ENCODE results near the gene DGAT2. TPM values are rescaled to one million over a fixed set of nuclear protein-coding genes. Genes with fewer than 3 reads are reported as not detected.

DGAT2 gene
- total RNA-seq, 1 donor from 2014 or later, result 0.13 TPM

DNA sequence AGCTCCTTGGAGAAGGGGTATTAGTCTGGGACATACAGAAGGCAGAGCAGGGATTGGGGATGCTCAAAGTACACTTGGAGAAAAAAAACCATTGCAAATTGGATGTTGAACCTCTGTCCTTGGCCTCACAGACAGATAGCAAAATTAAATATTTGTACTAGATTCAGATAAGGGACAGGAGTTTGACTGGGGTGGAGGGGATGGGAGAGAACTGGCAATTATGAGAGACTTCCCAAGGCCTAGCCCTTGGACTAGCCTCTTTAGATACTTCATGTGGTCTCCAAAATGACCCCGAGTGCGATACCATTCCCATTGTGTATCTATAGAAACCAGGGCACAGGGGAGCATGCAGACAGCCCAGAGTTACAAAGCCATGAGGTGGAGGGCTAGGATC is 15.5 kb downstream of the DGAT2 start:
- TF ChIP-seq, protein P1, sequence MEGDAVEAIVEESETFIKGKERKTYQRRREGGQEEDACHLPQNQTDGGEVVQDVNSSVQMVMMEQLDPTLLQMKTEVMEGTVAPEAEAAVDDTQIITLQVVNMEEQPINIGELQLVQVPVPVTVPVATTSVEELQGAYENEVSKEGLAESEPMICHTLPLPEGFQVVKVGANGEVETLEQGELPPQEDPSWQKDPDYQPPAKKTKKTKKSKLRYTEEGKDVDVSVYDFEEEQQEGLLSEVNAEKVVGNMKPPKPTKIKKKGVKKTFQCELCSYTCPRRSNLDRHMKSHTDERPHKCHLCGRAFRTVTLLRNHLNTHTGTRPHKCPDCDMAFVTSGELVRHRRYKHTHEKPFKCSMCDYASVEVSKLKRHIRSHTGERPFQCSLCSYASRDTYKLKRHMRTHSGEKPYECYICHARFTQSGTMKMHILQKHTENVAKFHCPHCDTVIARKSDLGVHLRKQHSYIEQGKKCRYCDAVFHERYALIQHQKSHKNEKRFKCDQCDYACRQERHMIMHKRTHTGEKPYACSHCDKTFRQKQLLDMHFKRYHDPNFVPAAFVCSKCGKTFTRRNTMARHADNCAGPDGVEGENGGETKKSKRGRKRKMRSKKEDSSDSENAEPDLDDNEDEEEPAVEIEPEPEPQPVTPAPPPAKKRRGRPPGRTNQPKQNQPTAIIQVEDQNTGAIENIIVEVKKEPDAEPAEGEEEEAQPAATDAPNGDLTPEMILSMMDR (IDR thresholded peaks at IDR 0.05), result no peak
- H3K9me3 Mint-ChIP-seq (ENCODE audit: unreplicated experiment), result no peaks in the 10 kb centered on the region
- H3K4me3 Mint-ChIP-seq (ENCODE audit: unreplicated experiment), result no peak overlapping the region
- no peaks in the 10 kb centered on the region for H3K4me1 Mint-ChIP-seq (ENCODE audit: unreplicated experiment)
- no peaks in the 10 kb centered on the region for H3K36me3 Mint-ChIP-seq (ENCODE audit: unreplicated experiment)
- DNase-seq (ENCODE audit: extremely low spot score, unreplicated experiment), result no peak
- no peak overlapping the region for H3K27ac Mint-ChIP-seq (ENCODE audit: unreplicated experiment)
- no peaks in the 10 kb centered on the region for H3K27me3 Mint-ChIP-seq (ENCODE audit: unreplicated experiment)

- Mint-ChIP-seq H3K27me3 (ENCODE audit: unreplicated experiment) (no peaks in the 10 kb centered on the region), H3K27ac (ENCODE audit: unreplicated experiment) (no peak overlapping the region), H3K4me3 (ENCODE audit: unreplicated experiment) (no peak overlapping the region), H3K36me3 (ENCODE audit: unreplicated experiment) (no peaks in the 10 kb centered on the region), H3K9me3 (ENCODE audit: unreplicated experiment) (no peaks in the 10 kb centered on the region), H3K4me1 (ENCODE audit: unreplicated experiment) (no peaks in the 10 kb centered on the region)
- TF ChIP-seq, protein P1 (IDR thresholded peaks at IDR 0.05), result no peak
- DNase-seq (ENCODE audit: extremely low spot score, unreplicated experiment), result no peak
These were observed 15.9 kb downstream of the DGAT2 start for GRCh38 chr11:75784506-75784905.

GRCh38 chr11:75785187-75785586 is 16.6 kb downstream of the DGAT2 start:
- H3K4me3 Mint-ChIP-seq (ENCODE audit: unreplicated experiment), result no peak overlapping the region
- H3K4me1 Mint-ChIP-seq (ENCODE audit: unreplicated experiment), result no peaks in the 10 kb centered on the region
- no peaks in the 10 kb centered on the region for H3K9me3 Mint-ChIP-seq (ENCODE audit: unreplicated experiment)
- no peaks in the 10 kb centered on the region for H3K36me3 Mint-ChIP-seq (ENCODE audit: unreplicated experiment)
- TF ChIP-seq, protein P1 (IDR thresholded peaks at IDR 0.05), result no peak
- H3K27ac Mint-ChIP-seq (ENCODE audit: unreplicated experiment), result no peak overlapping the region
- no peaks in the 10 kb centered on the region for H3K27me3 Mint-ChIP-seq (ENCODE audit: unreplicated experiment)
- DNase-seq (ENCODE audit: extremely low spot score, unreplicated experiment), result no peak

DNA sequence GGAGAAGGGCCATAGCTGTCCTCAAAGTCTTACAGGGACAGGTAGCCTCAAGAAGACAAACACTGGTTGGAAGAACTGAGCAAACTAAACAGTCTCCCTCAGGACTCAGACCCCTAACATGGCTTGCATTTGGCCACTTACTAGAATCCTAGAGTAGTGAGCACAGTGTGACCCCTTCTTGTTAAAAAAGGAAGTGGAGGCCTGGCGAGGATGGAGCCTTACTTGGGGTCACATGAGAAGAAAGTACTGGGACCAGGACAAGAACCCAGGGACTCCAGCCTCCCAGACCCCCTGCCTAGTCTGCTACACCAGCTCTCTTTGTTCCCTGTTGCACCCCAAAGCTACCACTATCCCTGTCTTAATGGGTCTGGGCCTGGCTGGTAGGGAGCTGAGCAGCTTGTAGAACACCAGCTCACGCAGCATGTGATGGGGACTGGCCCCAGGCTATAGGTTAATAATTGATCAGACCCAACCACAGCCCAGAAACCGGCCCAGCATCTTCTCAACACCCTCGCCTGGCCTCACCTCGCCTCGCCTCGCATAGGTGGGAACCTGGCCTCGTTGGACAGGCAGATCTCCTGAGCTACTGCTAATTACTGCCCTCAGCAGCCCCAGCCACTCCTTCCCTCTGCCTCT is 17.6 kb downstream of the DGAT2 start:
- no peak for DNase-seq (ENCODE audit: extremely low spot score, unreplicated experiment)
- Mint-ChIP-seq H3K27me3 (ENCODE audit: unreplicated experiment) (no peaks in the 10 kb centered on the region), H3K4me1 (ENCODE audit: unreplicated experiment) (no peaks in the 10 kb centered on the region), H3K27ac (ENCODE audit: unreplicated experiment) (no peak overlapping the region), H3K4me3 (ENCODE audit: unreplicated experiment) (no peak overlapping the region), H3K9me3 (ENCODE audit: unreplicated experiment) (no peaks in the 10 kb centered on the region), H3K36me3 (ENCODE audit: unreplicated experiment) (no peaks in the 10 kb centered on the region)
- TF ChIP-seq, protein P1 (IDR thresholded peaks at IDR 0.05), result no peak

DNA sequence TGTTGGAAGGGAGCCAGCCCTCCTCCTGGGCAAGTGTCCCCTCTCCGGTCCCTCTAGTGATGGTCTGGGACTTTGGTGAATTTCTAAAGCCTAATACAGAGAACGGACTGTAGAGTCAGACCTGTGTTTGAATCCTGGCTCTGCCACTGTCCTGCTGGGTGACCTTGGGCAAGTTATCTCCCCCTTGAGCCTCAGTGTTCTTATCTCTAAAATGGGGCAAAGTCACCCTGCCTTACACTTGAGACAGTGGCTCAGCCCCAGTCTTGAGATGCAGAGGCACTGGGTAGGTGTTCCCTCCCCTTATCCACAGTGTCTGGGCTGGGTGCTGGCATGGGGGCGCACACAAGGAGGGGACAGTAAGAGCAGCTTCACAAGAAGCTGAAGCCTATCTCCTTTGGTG is 20.9 kb downstream of the DGAT2 start:
- H3K9me3 Mint-ChIP-seq (ENCODE audit: unreplicated experiment), result no peaks in the 10 kb centered on the region
- no peaks in the 10 kb centered on the region for H3K27me3 Mint-ChIP-seq (ENCODE audit: unreplicated experiment)
- no peaks in the 10 kb centered on the region for H3K4me1 Mint-ChIP-seq (ENCODE audit: unreplicated experiment)
- no peak overlapping the region for H3K27ac Mint-ChIP-seq (ENCODE audit: unreplicated experiment)
- no peak for DNase-seq (ENCODE audit: extremely low spot score, unreplicated experiment)
- TF ChIP-seq, protein P1 (IDR thresholded peaks at IDR 0.05), result no peak
- no peak overlapping the region for H3K4me3 Mint-ChIP-seq (ENCODE audit: unreplicated experiment)
- H3K36me3 Mint-ChIP-seq (ENCODE audit: unreplicated experiment), result no peaks in the 10 kb centered on the region

Measured in osteocyte (in vitro differentiated cells).